HepG2 (cell line): ENCODE results near the gene TJAP1. TPM values are rescaled to one million over a fixed set of nuclear protein-coding genes. Genes with fewer than 3 reads are reported as not detected.

Source experiments
- CCAR2 ChIP-seq: fragments of 200-400 bp; formaldehyde crosslinking; optimal IDR thresholded peaks from 2 replicates; pipeline ENCODE3; 2018; ENCODE audit warnings: low read depth, mild to moderate bottlenecking, low read length, moderate library complexity
- CENPT ChIP-seq: sonication (generic); formaldehyde crosslinking; IDR thresholded peaks from 2 replicates; pipeline ENCODE4 v1.8.0; 2022; ENCODE audit warnings: low read depth, mild to moderate bottlenecking, moderate library complexity, missing genetic modification reagents
- IRF9 ChIP-seq: sonication (generic); formaldehyde crosslinking; IDR thresholded peaks from 2 replicates; pipeline ENCODE4 v1.8.0; 2022; ENCODE audit warnings: missing genetic modification reagents, mild to moderate bottlenecking, borderline replicate concordance
- MAZ ChIP-seq, 2 experiments: sonication (generic) in 1 of 2; formaldehyde crosslinking in 1 of 2; IDR thresholded peaks; 2 replicates each; pipeline versions ENCODE4 v1.5.0 to v1.6.1; 2012 to 2020; ENCODE audit warnings: low read depth in 2 of 2, mild to moderate bottlenecking in 2 of 2, borderline replicate concordance in 1 of 2, improper control_type of control experiment in 1 of 2, low read length in 1 of 2, missing genetic modification reagents in 1 of 2, moderate library complexity in 1 of 2
- PAWR ChIP-seq: sonication (generic); formaldehyde crosslinking; IDR thresholded peaks from 2 replicates; pipeline ENCODE4 v1.4.0; 2020; ENCODE audit warnings: missing genetic modification reagents, mild to moderate bottlenecking, borderline replicate concordance
- RBAK ChIP-seq: sonication (generic); formaldehyde crosslinking; IDR thresholded peaks from 2 replicates; pipeline ENCODE4 v1.5.1; 2020; ENCODE audit warnings: mild to moderate bottlenecking, missing genetic modification reagents
- RORA ChIP-seq: sonication (generic); formaldehyde crosslinking; IDR thresholded peaks from 2 replicates; pipeline ENCODE4 v1.5.0; 2020; ENCODE audit warnings: mild to moderate bottlenecking, missing genetic modification reagents, moderate library complexity
- RXRA ChIP-seq: sonication (generic); formaldehyde crosslinking; IDR thresholded peaks from 2 replicates; pipeline ENCODE4 v1.5.1; 2020; ENCODE audit warnings: missing genetic modification reagents
- TCF7L2 ChIP-seq: IDR thresholded peaks from 2 replicates; pipeline ENCODE4 v1.6.1; 2011; ENCODE audit warnings: mild to moderate bottlenecking, low read depth, low read length, moderate library complexity
- THAP11 ChIP-seq: IDR thresholded peaks from 2 replicates; pipeline ENCODE4 v1.6.1; 2016; ENCODE audit warnings: missing biosample characterization, missing genetic modification reagents
- XRCC5 ChIP-seq: fragments of 200-400 bp; formaldehyde crosslinking; optimal IDR thresholded peaks from 2 replicates; pipeline ENCODE3; 2017; ENCODE audit warnings: mild to moderate bottlenecking, low read length
- ZBTB1 ChIP-seq: sonication (generic); formaldehyde crosslinking; IDR thresholded peaks from 2 replicates; pipeline ENCODE4 v1.4.0; 2020; ENCODE audit warnings: missing genetic modification reagents, borderline replicate concordance
- ZHX2 ChIP-seq, 2 experiments: sonication (generic) in 1 of 2; formaldehyde crosslinking in 1 of 2; IDR thresholded peaks; 2 replicates each; pipeline versions ENCODE4 v1.6.1 to v1.9.0; 2014 to 2022; ENCODE audit warnings: antibody characterized with exemption in 1 of 2, borderline replicate concordance in 1 of 2, inconsistent platforms in 1 of 2, low read depth in 1 of 2, missing genetic modification reagents in 1 of 2
- ZNF282 ChIP-seq: fragments of 450-650 bp; IDR thresholded peaks from 2 replicates; pipeline ENCODE4 v1.6.1; 2018; ENCODE audit not compliant: partially characterized antibody
- ZNF333 ChIP-seq: sonication (generic); formaldehyde crosslinking; IDR thresholded peaks from 2 replicates; pipeline ENCODE4 v1.4.0; 2020; ENCODE audit warnings: mild to moderate bottlenecking, missing genetic modification reagents, borderline replicate concordance
- ZNF501 ChIP-seq: sonication (generic); formaldehyde crosslinking; IDR thresholded peaks from 2 replicates; pipeline ENCODE4 v1.5.1; 2020; ENCODE audit warnings: mild to moderate bottlenecking, moderate library complexity, missing genetic modification reagents
- ZNF552 ChIP-seq: sonication (generic); formaldehyde crosslinking; IDR thresholded peaks from 2 replicates; pipeline ENCODE4 v1.9.0; 2022; ENCODE audit warnings: missing genetic modification reagents, mild to moderate bottlenecking, borderline replicate concordance
- ZNF562 ChIP-seq: sonication (generic); formaldehyde crosslinking; IDR thresholded peaks from 2 replicates; pipeline ENCODE4 v1.8.0; 2022; ENCODE audit warnings: missing genetic modification reagents, borderline replicate concordance
- ZNF674 ChIP-seq: sonication (generic); formaldehyde crosslinking; IDR thresholded peaks from 2 replicates; pipeline ENCODE4 v1.5.0; 2020; ENCODE audit warnings: low read depth, mild to moderate bottlenecking, missing genetic modification reagents
- ZNF737 ChIP-seq: sonication (generic); formaldehyde crosslinking; IDR thresholded peaks from 2 replicates; pipeline ENCODE4 v1.5.0; 2020; ENCODE audit warnings: missing genetic modification reagents, mild to moderate bottlenecking, borderline replicate concordance
- ZNF841 ChIP-seq: sonication (generic); formaldehyde crosslinking; IDR thresholded peaks from 2 replicates; pipeline ENCODE4 v1.8.1; 2023; ENCODE audit warnings: missing genetic modification reagents, borderline replicate concordance
- ZSCAN31 ChIP-seq: sonication (generic); formaldehyde crosslinking; IDR thresholded peaks from 2 replicates; pipeline ENCODE4 v1.5.0; 2020; ENCODE audit warnings: low read depth, mild to moderate bottlenecking, missing genetic modification reagents
- polyA plus RNA-seq, 8 experiments: library from polyadenylated mRNA; depleted of rRNA in 3 of 8; stranded (reverse) in 7 of 8; unstranded in 1 of 8; fragments of >200 nt; fragmentation: Illumina TruSeq in 4 of 8; extraction: Trizol in 4 of 8; gene quantifications; 2 replicates each; pipeline versions ENCODE4 v1.2.1 to v1.2.3, GENCODE V29; 2011 to 2016; ENCODE audit warnings: low read depth in 4 of 8, missing spikeins in 1 of 8, mixed read lengths in 1 of 8; ENCODE audit not compliant: insufficient read depth in 1 of 8
- total RNA-seq, 5 experiments: library from RNA; depleted of rRNA; stranded (reverse); fragments of >200 nt; fragmentation: Illumina TruSeq; extraction: Trizol; gene quantifications; 2 replicates each; pipeline ENCODE4 v1.2.3, GENCODE V29; 2016; ENCODE audit warnings: low read depth in 1 of 5

TJAP1 gene
- total and polyA plus RNA-seq, 2 of the 13 experiments (the other 11 are each of a cell fraction or from before 2014, with no cell fraction given), result 15.7 to 41.6 TPM

- TF ChIP-seq MAZ (IDR thresholded peaks at IDR 0.05; ENCODE audit: borderline replicate concordance, low read depth, low read length) (0 out of 2 replicates have a peak, but pooled peaks have one; percentile 18), MAZ (CRISPR knock-in tag; IDR thresholded peaks at IDR 0.05; ENCODE audit: low read depth) (peak; percentile 94), CCAR2 (no peak), PAWR (CRISPR knock-in tag) (0 out of 2 replicates have a peak, but pooled peaks have one; percentile 62), ZSCAN31 (CRISPR knock-in tag) (peak; percentile 47; the same call in 1 of the 2 replicates), RXRA (CRISPR knock-in tag) (peak; percentile 51; the same call in 1 of the 2 replicates), CENPT (CRISPR knock-in tag) (peak; percentile 84), XRCC5 (peak; percentile 73), ZHX2 (IDR thresholded peaks at IDR 0.05; ENCODE audit: low read depth) (no peak), ZHX2 (CRISPR knock-in tag; IDR thresholded peaks at IDR 0.05; ENCODE audit: borderline replicate concordance) (no peak), ZNF501 (CRISPR knock-in tag) (peak; percentile 16; the same call in 1 of the 2 replicates), ZNF737 (no peak), ZNF562 (no peak), ZNF282 (no peak), ZNF552 (no peak), RORA (no peak), IRF9 (CRISPR knock-in tag) (no peak), RBAK (CRISPR knock-in tag) (no peak), ZBTB1 (CRISPR knock-in tag) (no peak), TCF7L2 (no peak), THAP11 (CRISPR knock-in tag) (peak; percentile 56), ZNF333 (CRISPR knock-in tag) (0 out of 2 replicates have a peak, but pooled peaks have one; percentile 72), ZNF674 (CRISPR knock-in tag) (peak; percentile 24; the same call in 1 of the 2 replicates), ZNF841 (CRISPR knock-in tag) (no peak)
Observed at GRCh38 chr6:43509984-43510826, 32.8 kb downstream of the TJAP1 start, which contains the start of gene LRRC73 (continued).
